ENCODE measurements around the gene CA14. TPM values are rescaled to one million over a fixed set of nuclear protein-coding genes. Genes with fewer than 3 reads are reported as not detected.
A peak's percentile ranks its signal among the peaks of the same experiment; 100 is the strongest.

The CA14 gene
- total and polyA plus RNA-seq, 9 of the 15 experiments (the other 6 are each of a cell fraction or from before 2014, with no cell fraction given) = 0.13 to 0.57 (median 0.26) TPM; not detected in 1

DNA sequence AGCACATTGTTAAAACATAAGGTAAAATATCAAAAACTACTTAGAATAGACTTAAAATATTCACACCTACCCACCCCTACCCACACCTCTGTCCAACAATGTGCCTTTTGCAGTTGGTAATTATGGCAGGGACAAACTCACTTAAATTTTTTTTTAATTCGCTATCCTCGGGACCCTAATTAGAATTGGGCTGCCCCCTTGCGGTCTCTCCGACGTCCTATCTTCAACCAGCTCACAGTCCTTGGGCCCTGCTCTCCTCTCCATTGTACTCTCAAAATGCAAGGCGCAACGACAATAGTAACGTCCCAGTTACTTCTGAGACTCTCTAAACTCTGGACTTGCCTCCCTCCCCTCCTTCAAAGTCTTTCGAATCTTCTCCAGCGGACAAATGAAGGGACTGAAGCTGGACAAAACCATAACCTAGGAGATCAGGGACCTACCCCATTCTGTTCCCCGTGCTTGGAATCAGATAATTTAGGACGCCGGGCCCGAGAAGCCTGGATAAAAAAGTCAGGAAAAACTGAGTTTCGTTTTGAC is 23.7 kb downstream of the CA14 start (continued):
- no peak for TF ChIP-seq TCF7 (IDR thresholded peaks at IDR 0.05; ENCODE audit: borderline replicate concordance)
- TF ChIP-seq CC2D1A (IDR thresholded peaks at IDR 0.05) = 0 out of 2 replicates have a peak, but pooled peaks have one; percentile 29
- no peak for TF ChIP-seq ZNF561 (CRISPR knock-in tag; conservative IDR thresholded peaks at IDR 0.05)
- peak; percentile 47; the same call in 1 of the 2 replicates for TF ChIP-seq SMC3 (conservative IDR thresholded peaks at IDR 0.05; ENCODE audit: insufficient read depth, low read depth, low read length)
- TF ChIP-seq, protein P1, sequence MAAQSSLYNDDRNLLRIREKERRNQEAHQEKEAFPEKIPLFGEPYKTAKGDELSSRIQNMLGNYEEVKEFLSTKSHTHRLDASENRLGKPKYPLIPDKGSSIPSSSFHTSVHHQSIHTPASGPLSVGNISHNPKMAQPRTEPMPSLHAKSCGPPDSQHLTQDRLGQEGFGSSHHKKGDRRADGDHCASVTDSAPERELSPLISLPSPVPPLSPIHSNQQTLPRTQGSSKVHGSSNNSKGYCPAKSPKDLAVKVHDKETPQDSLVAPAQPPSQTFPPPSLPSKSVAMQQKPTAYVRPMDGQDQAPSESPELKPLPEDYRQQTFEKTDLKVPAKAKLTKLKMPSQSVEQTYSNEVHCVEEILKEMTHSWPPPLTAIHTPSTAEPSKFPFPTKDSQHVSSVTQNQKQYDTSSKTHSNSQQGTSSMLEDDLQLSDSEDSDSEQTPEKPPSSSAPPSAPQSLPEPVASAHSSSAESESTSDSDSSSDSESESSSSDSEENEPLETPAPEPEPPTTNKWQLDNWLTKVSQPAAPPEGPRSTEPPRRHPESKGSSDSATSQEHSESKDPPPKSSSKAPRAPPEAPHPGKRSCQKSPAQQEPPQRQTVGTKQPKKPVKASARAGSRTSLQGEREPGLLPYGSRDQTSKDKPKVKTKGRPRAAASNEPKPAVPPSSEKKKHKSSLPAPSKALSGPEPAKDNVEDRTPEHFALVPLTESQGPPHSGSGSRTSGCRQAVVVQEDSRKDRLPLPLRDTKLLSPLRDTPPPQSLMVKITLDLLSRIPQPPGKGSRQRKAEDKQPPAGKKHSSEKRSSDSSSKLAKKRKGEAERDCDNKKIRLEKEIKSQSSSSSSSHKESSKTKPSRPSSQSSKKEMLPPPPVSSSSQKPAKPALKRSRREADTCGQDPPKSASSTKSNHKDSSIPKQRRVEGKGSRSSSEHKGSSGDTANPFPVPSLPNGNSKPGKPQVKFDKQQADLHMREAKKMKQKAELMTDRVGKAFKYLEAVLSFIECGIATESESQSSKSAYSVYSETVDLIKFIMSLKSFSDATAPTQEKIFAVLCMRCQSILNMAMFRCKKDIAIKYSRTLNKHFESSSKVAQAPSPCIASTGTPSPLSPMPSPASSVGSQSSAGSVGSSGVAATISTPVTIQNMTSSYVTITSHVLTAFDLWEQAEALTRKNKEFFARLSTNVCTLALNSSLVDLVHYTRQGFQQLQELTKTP (IDR thresholded peaks at IDR 0.05; ENCODE audit: low read depth in 1 of 2, partially characterized antibody in 2 of 2) = no peak
- no peak for TF ChIP-seq XRCC5 (IDR thresholded peaks at IDR 0.05; ENCODE audit: low read depth, low read length)
- TF ChIP-seq MEIS2 (IDR thresholded peaks at IDR 0.05; ENCODE audit: partially characterized antibody) = no peak
- TF ChIP-seq CTCF (IDR thresholded peaks at IDR 0.05 in 2 of 3, conservative IDR thresholded peaks at IDR 0.05 in 1 of 3; ENCODE audit: insufficient read depth in 2 of 3, low read depth in 1 of 3, low read length in 3 of 3) = peak; percentile 69 to 85 (median 70)
- TF ChIP-seq, protein P2, sequence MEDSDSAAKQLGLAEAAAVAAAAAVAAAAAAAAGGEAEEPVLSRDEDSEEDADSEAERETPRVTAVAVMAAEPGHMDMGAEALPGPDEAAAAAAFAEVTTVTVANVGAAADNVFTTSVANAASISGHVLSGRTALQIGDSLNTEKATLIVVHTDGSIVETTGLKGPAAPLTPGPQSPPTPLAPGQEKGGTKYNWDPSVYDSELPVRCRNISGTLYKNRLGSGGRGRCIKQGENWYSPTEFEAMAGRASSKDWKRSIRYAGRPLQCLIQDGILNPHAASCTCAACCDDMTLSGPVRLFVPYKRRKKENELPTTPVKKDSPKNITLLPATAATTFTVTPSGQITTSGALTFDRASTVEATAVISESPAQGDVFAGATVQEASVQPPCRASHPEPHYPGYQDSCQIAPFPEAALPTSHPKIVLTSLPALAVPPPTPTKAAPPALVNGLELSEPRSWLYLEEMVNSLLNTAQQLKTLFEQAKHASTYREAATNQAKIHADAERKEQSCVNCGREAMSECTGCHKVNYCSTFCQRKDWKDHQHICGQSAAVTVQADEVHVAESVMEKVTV (CRISPR knock-in tag; IDR thresholded peaks at IDR 0.05) = peak; percentile 22; the same call in 1 of the 2 replicates
- TF ChIP-seq HSF4 (CRISPR knock-in tag; IDR thresholded peaks at IDR 0.05; ENCODE audit: borderline replicate concordance) = no peak

Data from K562 (cell line).